Activated CD4-positive, alpha-beta T cell treated with anti-CD3 and anti-CD28 coated beads, Interleukin-2, amount 10 ng/mL, durations not matched to agents 7 days and 5 days (primary cell): ENCODE measurements around the gene GZMH. TPM values are rescaled to one million over a fixed set of nuclear protein-coding genes. Genes with fewer than 3 reads are reported as not detected.

Experiments
- CTCF ChIA-PET: fragments of 350-600 bp; sonication (Branson Sonifier 250); formaldehyde crosslinking; loops from one replicate; lab custom pipeline; 2021; ENCODE audit warnings: antibody characterized with exemption; lab: Charles Lee
- POLR2A ChIA-PET: fragments of 350-600 bp; sonication (Branson Sonifier 250); formaldehyde crosslinking; loops from one replicate; lab custom pipeline; 2021; ENCODE audit warnings: antibody characterized with exemption; lab: Charles Lee
- DNase-seq: peaks from one replicate; pipeline ENCODE4 v3.0.0-alpha.2; 2020
- H3K27ac Mint-ChIP-seq: one replicate; pipeline ENCODE4 v1.8.0; 2021; ENCODE audit warnings: mild to moderate bottlenecking, moderate library complexity, mixed read lengths
- H3K27me3 Mint-ChIP-seq: one replicate; pipeline ENCODE4 v1.8.0; 2021; ENCODE audit warnings: mixed read lengths
- H3K36me3 Mint-ChIP-seq: one replicate; pipeline ENCODE4 v1.8.0; 2021; ENCODE audit warnings: low read depth, mixed read lengths
- H3K4me1 Mint-ChIP-seq: one replicate; pipeline ENCODE4 v1.8.0; 2021; ENCODE audit warnings: mixed read lengths
- H3K4me3 Mint-ChIP-seq: one replicate; pipeline ENCODE4 v1.8.0; 2021; ENCODE audit warnings: mild to moderate bottlenecking, moderate library complexity, mixed read lengths
- H3K9me3 Mint-ChIP-seq: one replicate; pipeline ENCODE4 v1.8.0; 2021; ENCODE audit warnings: mixed read lengths
- total RNA-seq, 2 experiments: library from RNA; stranded (reverse); gene quantifications; one replicate each; pipeline ENCODE4 v1.2.3, GENCODE V29; 2021

The GZMH gene
- total RNA-seq, 2 experiments from 2014 or later: 1.9 to 2.8 TPM

DNA sequence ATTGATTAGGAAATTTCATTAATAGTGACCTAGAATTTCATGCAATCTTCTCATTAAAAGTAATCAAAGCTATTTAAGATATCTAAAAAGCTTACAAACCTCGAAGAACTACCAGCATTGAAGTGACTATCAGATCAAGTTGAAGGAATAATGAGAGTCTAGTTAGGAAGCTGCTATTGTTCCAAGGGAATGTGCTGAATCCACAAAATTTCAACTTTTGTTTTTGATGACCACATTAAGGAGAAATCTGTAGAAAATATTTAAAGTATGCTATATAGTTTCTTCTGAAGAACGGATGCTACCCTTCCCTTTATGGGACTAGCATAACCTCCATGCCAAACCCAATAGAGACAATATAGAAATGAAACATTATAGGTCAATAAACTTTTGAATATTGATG lies 30.9 kb downstream of the GZMH start:
- no peak overlapping the region for H3K4me3 Mint-ChIP-seq
- CTCF ChIA-PET: no interaction called here
- H3K4me1 Mint-ChIP-seq: peaks cover 9% of the 10 kb centered on the region
- no peak for DNase-seq
- no peaks in the 10 kb centered on the region for H3K36me3 Mint-ChIP-seq
- POLR2A ChIA-PET: no interaction called here
- H3K27me3 Mint-ChIP-seq: peaks cover 2% of the 10 kb centered on the region
- H3K9me3 Mint-ChIP-seq: no peaks in the 10 kb centered on the region
- H3K27ac Mint-ChIP-seq: no peak overlapping the region

DNA sequence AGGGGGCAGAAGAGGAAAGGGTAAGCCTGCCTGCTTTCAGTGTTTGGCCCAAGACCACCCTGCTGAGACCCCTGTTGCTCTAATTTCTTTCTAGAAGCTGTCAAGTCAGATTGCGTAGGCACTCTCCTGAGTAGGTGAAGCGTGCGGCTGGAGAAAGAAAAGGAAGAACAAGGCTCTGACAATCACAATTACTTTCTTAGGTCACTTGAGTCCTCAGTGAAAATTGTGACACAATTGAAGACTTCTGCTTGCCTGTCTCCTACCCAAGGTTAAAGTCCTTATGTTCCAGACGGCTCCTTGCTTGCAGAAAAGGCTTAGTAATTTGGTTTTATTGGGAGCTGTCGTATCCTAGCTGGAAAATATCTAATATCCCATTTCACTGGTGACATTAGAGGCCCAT lies 32.7 kb downstream of the GZMH start:
- peaks cover 2% of the 10 kb centered on the region for H3K27me3 Mint-ChIP-seq
- peaks cover 9% of the 10 kb centered on the region for H3K4me1 Mint-ChIP-seq
- H3K27ac Mint-ChIP-seq: no peak overlapping the region
- CTCF ChIA-PET: no interaction called here
- H3K36me3 Mint-ChIP-seq: no peaks in the 10 kb centered on the region
- POLR2A ChIA-PET: no interaction called here
- H3K4me3 Mint-ChIP-seq: no peak overlapping the region
- no peak for DNase-seq
- no peaks in the 10 kb centered on the region for H3K9me3 Mint-ChIP-seq

GRCh38 chr14:24576182-24576581 lies 33.3 kb downstream of the GZMH start, which contains the start of gene CTSG:
CTSG (minus strand) TSS chr14:24576250; CDS start chr14:24576223, 27 bp downstream.
- no peak for DNase-seq
- H3K36me3 Mint-ChIP-seq: no peaks in the 10 kb centered on the region
- CTCF ChIA-PET: no interaction called here
- no peak within 1 kb of the TSS for H3K4me3 Mint-ChIP-seq
- H3K9me3 Mint-ChIP-seq: no peaks in the 10 kb centered on the region
- POLR2A ChIA-PET: no interaction called here
- peaks cover 2% of the 10 kb centered on the region for H3K27me3 Mint-ChIP-seq
- H3K27ac Mint-ChIP-seq: peak within 1 kb of the TSS; percentile 28
- peaks cover 9% of the 10 kb centered on the region for H3K4me1 Mint-ChIP-seq

DNA sequence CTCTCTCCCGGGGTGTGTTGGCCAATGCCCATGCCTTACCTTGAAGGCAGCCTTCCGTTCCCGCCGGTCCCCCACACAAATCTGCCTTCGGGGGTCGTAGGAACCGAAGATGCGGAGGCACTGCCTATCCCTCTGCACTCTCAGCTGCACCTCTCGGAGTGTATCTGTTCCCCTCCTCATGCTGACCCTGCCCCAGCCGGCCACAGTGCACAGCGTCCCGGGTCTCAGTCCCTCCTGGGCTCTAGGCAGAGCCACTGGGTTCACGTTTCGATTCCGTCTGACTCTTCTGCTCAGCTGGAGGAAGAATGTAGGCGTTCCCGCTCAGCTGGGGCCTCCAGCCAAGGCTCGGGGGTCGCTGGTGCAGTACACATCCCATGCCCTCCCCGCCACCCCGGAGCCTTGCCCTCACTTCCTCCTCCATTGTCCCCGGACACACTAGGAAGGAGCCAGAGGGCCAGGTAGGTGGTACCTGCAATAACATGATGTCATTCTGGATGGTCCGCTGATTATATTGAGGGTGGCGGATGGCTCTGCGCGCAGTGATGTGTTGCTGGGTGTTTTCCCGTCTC lies 35.2 kb downstream of the GZMH start:
- H3K4me3 Mint-ChIP-seq: no peak overlapping the region
- no peaks in the 10 kb centered on the region for H3K36me3 Mint-ChIP-seq
- ChIA-PET POLR2A (no interaction called here), CTCF (no interaction called here)
- H3K9me3 Mint-ChIP-seq: peaks cover under 1% of the 10 kb centered on the region
- no peak for DNase-seq
- H3K27ac Mint-ChIP-seq: no peak overlapping the region
- peaks cover 11% of the 10 kb centered on the region for H3K27me3 Mint-ChIP-seq
- peaks cover 9% of the 10 kb centered on the region for H3K4me1 Mint-ChIP-seq

GRCh38 chr14:24566318-24566717 lies 43.2 kb downstream of the GZMH start:
- no peak overlapping the region for H3K27ac Mint-ChIP-seq
- H3K9me3 Mint-ChIP-seq: peaks cover 25% of the 10 kb centered on the region
- no peak for DNase-seq
- H3K4me1 Mint-ChIP-seq: no peaks in the 10 kb centered on the region
- no peaks in the 10 kb centered on the region for H3K36me3 Mint-ChIP-seq
- no peak overlapping the region for H3K4me3 Mint-ChIP-seq
- peaks cover 10% of the 10 kb centered on the region for H3K27me3 Mint-ChIP-seq
- ChIA-PET CTCF (no interaction called here), POLR2A (no interaction called here)

- Mint-ChIP-seq H3K36me3 (no peaks in the 10 kb centered on the region), H3K9me3 (peaks cover 25% of the 10 kb centered on the region), H3K4me1 (no peaks in the 10 kb centered on the region), H3K27ac (no peak overlapping the region), H3K27me3 (peaks cover 11% of the 10 kb centered on the region), H3K4me3 (no peak overlapping the region)
- DNase-seq: no peak
- ChIA-PET POLR2A (no interaction called here), CTCF (no interaction called here)
Measured at GRCh38 chr14:24565766-24566165, 43.7 kb downstream of the GZMH start.

DNA sequence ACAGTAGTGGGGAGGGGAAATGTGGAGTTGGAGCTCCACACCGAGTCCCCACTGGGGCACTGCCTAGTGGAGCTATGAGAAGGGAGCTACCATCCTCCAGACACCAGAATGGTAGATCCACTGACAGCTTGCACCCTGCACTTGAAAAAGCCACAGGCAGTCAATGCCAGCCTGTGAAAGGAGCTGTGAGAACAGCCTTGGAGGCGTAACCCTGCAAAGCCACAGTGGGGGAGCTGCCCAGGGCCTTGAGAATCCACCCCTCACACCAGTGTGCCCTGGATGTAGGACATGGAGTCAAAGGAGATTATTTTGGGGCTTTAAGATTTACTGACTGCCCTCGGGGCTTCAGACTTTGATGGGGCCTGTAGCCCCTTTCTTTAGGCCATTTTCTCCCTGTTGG lies 46.0 kb downstream of the GZMH start:
- DNase-seq: no peak
- H3K9me3 Mint-ChIP-seq: peaks cover 22% of the 10 kb centered on the region
- H3K4me1 Mint-ChIP-seq: no peaks in the 10 kb centered on the region
- POLR2A ChIA-PET: no interaction called here
- peaks cover 5% of the 10 kb centered on the region for H3K27me3 Mint-ChIP-seq
- H3K4me3 Mint-ChIP-seq: no peak overlapping the region
- H3K36me3 Mint-ChIP-seq: no peaks in the 10 kb centered on the region
- CTCF ChIA-PET: no interaction called here
- no peak overlapping the region for H3K27ac Mint-ChIP-seq

GRCh38 chr14:24556756-24557155 lies 52.7 kb downstream of the GZMH start:
- H3K4me3 Mint-ChIP-seq: no peak overlapping the region
- H3K27me3 Mint-ChIP-seq: peaks cover 4% of the 10 kb centered on the region
- H3K4me1 Mint-ChIP-seq: no peaks in the 10 kb centered on the region
- no peak overlapping the region for H3K27ac Mint-ChIP-seq
- peaks cover 4% of the 10 kb centered on the region for H3K9me3 Mint-ChIP-seq
- H3K36me3 Mint-ChIP-seq: no peaks in the 10 kb centered on the region
- CTCF ChIA-PET: no interaction called here
- no peak for DNase-seq
- POLR2A ChIA-PET: no interaction called here

Other genes with a start within 250 kb of the GZMH start
- gene NFATC4, start 241.5 kb downstream of the GZMH start, total RNA-seq: not detected
- under 1 TPM; 0.23 to 0.35 TPM for gene NYNRIN, start 210.7 kb downstream of the GZMH start, total RNA-seq
- 1 to 10 TPM; 5.2 to 5.3 TPM for gene CBLN3, start 180.0 kb downstream of the GZMH start, total RNA-seq
- 10 to 100 TPM; 59.7 to 71.5 TPM for gene KHNYN, start 179.7 kb downstream of the GZMH start, total RNA-seq
- 10 to 100 TPM; 52.8 to 54.9 TPM for gene SDR39U1, start 166.9 kb downstream of the GZMH start, total RNA-seq
- gene CMA1, start 101.4 kb downstream of the GZMH start, total RNA-seq: not detected
- not detected for gene CTSG, start 33.4 kb downstream of the GZMH start, total RNA-seq
- gene GZMB, start 24.5 kb upstream of the GZMH start, total RNA-seq: 100 to 1,000 TPM in 1 of 2 experiments, 10 to 100 TPM in 1; 77.5 to 105 TPM